Nucleus accumbens (tissue), 56 donors: ENCODE results near the gene DUSP23.

ENCODE experiments used
- DNase-seq, 56 donors: peaks; one replicate each; lab custom pipeline; 2025; lab: John Stamatoyannopoulos, UW

Gene DUSP23

GRCh38 chr1:159783724-159784123 lies 3.0 kb downstream of the DUSP23 start:
- no peak for DNase-seq

GRCh38 chr1:159786465-159786864 lies 5.7 kb downstream of the DUSP23 start:
- no peak for DNase-seq

- DNase-seq: no peak
Measured at GRCh38 chr1:159786966-159787365, 6.2 kb downstream of the DUSP23 start.

GRCh38 chr1:159790237-159790917 lies 9.6 kb downstream of the DUSP23 start:
- DNase-seq: no peak

GRCh38 chr1:159791031-159791430 lies 10.3 kb downstream of the DUSP23 start:
- DNase-seq: no peak

- DNase-seq: no peak
Measured at GRCh38 chr1:159791461-159791860, 10.7 kb downstream of the DUSP23 start.

GRCh38 chr1:159795534-159795933 lies 14.8 kb downstream of the DUSP23 start:
- DNase-seq: no peak

- peak in 38 of 56 donors; percentile 1 to 61 (median 16) for DNase-seq
Measured at GRCh38 chr1:159798893-159799292, 18.1 kb downstream of the DUSP23 start.

- DNase-seq: no peak
Measured at GRCh38 chr1:159799446-159799985, 18.8 kb downstream of the DUSP23 start.

GRCh38 chr1:159800177-159800930 lies 19.6 kb downstream of the DUSP23 start:
- no peak for DNase-seq

GRCh38 chr1:159802111-159802510 lies 21.3 kb downstream of the DUSP23 start, which contains the start of gene FCRL6:
TSS of gene FCRL6 (plus strand) at chr1:159802360. CDS start at chr1:159802425, 65 bp downstream.
- DNase-seq: no peak

- DNase-seq: no peak
Measured at GRCh38 chr1:159803956-159804689, 23.4 kb downstream of the DUSP23 start.

- no peak for DNase-seq
Measured at GRCh38 chr1:159804924-159805323, 24.2 kb downstream of the DUSP23 start.

GRCh38 chr1:159815926-159816325 lies 35.2 kb downstream of the DUSP23 start:
- DNase-seq: no peak

GRCh38 chr1:159817276-159818041 lies 36.7 kb downstream of the DUSP23 start:
- DNase-seq: no peak

GRCh38 chr1:159821171-159821867 lies 40.6 kb downstream of the DUSP23 start:
- DNase-seq: peak in 4 of 56 donors; percentile 14 to 46 (median 18)

GRCh38 chr1:159823406-159823805 lies 42.6 kb downstream of the DUSP23 start:
- no peak for DNase-seq

- no peak for DNase-seq
Measured at GRCh38 chr1:159825564-159825963, 44.8 kb downstream of the DUSP23 start.

- peak in 8 of 56 donors; percentile 1 to 26 (median 7) for DNase-seq
Measured at GRCh38 chr1:159826441-159827101, 45.8 kb downstream of the DUSP23 start, which contains the start of gene SLAMF8. TSS of gene SLAMF8 (plus strand) at chr1:159826873. CDS start at chr1:159826899, 26 bp downstream.
